HG03175 (cell line): Measurements from ENCODE around the gene PLCB3.

Source experiments
- ATAC-seq: cut with Tn5 transposase; IDR thresholded peaks from one replicate; pipeline ENCODE4 v1.9.1; 2021; ENCODE audit warnings: mild to moderate bottlenecking, moderate library complexity; ENCODE audit not compliant: unreplicated experiment

The PLCB3 gene

DNA sequence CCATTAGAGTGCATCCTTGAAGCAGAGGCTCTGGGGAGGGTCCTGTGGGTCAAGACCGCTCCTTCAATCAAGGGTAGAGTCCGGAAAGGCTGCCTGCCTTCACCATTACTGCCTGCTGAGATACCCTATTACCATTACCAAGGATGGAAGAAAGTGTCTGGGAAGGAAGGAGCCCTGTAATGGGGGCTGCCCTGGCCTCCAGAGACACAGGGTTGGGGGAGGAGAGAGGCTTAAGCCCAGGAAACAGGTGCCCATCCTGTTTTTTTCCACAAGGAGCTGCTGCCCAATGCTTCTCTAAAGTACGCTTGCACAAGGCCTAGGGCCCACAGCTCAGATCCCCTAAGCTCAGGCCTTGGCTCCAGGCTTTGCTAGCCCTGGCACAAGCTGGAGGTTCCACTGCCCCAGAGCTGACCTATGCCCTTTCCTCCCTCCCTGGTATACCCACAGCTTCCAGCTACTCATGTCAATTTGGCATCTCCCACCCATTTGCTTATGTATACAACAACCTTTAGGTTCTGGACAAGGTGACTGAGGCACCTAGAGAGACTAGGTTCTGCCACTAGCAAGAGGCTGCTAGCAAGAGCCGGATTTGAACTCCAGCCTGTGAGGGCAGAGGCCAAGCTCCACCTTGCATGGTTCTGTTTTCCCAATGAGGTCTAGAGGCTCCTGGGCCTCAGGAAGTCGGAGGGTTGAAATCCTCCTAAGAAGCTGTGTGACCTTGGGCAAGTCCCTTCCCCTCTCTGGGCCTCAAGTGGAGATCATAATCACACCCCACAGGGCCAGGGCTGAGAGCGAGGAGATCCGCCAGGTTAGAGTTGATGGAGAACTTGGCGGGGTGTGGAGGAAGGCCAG lies 1.5 kb upstream of the PLCB3 start:
- ATAC-seq, result no peak

DNA sequence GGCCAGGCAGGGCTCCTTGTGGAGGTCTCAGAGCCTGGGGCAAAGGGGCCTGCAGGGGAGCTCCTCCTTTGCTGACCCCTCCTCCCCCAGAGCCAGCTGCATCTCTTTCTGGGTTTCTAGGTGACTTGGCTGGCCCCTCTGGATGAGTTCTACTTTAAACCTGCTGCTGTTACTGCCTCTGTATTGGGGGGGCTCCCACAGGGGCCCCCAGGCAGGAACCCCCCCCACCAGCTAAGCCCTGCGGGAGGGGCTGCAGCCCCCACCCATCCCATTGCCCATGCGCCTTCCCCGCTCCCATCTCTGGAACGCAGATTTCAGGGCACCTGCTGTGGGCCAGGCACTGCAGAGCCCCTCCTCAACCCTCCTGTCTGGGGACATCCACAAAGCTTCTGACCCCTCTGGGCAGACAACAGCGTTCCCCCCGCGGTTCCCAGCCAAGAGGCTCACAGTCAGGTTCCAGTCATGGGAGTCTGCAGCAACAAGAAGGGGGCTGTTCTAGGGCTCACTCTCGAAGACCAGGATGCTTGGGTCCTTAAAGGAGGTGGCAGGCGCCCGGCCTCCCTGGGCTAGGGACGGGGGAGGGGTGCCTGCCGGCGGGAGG lies 815 bp upstream of the PLCB3 start:
- ATAC-seq, result no peak

DNA sequence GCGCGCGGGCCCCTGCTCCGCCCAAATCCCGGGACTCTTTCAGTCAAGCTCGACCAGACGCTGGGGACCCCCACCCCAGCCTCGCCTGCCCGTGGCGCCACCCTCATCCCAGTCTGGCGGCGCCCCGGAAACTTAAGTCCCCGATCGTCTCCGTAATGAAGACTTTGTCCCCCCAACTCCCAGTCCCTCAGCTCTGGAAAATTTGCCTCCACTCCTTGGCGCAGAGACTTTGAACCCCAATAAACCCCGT lies 348 bp downstream of the PLCB3 start:
- no peak for ATAC-seq

DNA sequence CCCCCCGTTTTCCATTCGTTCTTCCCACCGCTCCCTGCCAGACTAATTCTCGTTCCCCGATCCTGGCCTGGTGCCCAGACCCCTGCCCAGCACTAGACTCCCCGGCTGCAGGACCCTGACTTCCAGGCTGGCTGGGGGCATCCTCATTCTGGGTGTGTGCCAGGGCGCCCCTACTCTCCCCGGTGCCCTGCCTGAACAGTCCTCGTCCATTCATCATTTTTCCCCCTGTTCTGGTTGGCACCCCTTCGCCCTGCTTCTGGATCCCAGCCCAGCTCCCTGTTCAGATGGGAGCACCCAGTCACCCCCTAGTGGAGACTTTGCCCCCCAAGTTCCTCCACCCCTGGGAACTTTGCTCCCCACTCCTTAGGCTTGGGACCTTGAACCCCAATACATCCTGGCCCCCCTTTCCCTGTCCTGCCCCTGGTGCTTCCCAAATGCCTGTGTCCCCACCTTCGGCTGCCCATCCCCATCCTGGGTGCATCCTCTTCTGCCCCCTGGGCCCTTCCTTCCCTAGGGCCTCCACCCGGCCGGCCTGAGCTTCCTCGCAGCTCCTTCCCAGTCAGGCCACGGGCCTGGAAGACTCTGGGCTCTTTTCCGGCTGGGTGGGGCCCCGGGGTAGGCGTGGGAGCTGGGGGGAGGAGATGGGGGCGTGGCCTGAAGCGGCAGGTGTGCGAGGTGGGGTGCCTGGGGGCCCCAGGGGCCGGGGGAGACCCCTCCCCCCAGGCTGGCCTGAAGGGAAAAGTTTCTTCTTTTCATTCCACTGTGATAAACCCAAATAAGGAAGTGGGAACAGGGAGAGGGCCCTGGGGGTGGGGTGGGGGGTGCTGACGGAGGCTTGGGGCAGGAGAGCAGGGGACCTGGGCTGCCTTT lies 908 bp downstream of the PLCB3 start:
- ATAC-seq, result no peak

DNA sequence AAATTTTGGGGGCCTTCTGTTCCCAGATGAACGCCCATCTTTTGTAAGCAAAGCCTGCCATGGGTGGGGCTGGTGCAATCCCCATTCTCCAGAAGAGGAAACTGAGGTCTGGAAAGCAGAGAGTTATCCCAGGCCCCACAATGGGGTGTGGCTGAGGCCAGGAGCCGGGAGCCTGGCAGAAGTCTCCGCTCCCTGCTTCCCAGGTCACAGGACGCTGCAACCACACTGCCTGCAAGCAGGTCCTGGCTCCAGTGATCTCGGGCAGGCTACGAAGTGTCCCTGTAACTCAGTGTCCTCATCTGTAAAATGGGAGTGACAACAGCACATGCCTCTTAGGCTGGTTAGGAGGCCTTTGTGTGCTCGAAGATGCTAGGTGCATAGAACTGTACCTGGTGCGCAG lies 1.7 kb downstream of the PLCB3 start:
- no peak for ATAC-seq

DNA sequence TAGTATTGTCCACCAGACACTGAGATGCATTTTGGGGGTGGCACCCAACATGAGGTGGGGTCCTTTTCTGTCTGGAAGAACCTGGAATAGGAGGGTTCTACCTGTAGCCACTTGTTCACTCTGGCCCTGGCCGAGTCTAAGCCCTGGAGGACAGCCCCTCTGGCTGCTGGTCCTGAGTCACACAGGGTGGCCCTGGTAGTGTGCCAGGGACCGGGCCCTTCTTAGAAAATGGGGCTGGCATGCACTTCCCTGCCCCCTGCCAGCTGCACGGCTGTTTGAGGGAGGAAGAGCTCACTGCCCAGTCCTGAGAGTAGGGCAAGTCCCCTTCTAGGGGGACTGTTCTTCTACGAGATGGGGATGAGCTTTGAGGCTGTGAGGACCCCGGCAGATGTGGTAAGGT lies 2.2 kb downstream of the PLCB3 start:
- ATAC-seq, result no peak

DNA sequence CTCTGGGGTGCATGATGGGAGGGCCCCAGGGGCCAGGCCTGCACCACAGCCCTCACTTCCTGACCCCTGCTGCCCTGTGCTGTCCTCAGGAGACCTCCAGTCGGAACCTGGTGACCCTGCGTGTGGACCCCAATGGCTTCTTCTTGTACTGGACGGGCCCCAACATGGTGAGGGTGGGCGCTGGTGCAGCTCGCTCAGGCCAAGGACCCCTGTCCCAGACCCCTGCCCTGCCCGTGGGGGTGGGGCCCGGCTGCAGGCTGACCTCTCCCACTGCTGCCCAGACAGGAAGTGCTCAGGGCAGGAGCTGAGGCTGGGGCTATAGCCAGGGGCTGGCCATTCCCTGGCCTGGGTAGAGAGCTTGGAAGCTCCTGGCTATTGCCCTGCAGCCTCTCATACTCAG lies 3.0 kb downstream of the PLCB3 start:
- ATAC-seq, result no peak

DNA sequence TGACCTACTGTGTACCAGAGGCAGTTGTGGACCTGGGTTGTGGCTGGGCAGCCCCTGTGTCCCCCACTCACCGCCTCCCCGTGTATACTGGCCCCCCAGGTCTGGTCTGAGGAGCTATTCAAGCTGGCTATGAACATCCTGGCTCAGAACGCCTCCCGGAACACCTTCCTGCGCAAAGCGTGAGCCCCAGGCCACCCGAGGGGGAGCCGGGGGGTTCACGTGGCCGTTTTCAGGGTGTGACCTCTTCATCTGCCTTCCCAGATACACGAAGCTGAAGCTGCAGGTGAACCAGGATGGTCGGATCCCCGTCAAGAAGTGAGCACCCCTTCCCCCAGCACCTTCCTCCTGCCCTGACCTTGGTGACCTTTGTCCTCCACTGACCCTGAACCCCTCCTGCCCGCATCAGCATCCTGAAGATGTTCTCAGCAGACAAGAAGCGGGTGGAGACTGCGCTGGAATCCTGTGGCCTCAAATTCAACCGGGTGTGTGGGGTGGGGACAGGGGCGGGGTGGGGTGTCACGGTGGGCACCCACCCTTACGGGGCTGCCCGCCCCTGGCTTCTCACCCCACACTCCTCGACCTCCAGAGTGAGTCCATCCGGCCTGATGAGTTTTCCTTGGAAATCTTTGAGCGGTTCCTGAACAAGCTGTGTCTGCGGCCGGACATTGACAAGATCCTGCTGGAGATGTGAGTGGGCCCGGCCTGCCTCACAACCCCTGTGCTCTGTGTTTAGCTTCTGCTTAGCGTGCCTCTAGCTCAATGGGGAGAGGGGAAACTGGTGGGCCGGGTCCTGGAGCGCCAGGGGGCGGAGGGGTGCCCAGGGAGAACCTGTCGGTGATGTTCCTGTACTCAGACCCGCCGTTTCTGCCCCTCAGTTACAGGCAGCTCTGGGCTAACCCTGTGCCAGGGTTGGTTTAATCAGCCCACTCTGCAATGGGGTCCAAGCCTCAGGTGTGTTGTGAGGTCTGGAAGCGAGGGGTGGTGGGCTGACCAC lies 4.1 kb downstream of the PLCB3 start:
- ATAC-seq, result no peak

DNA sequence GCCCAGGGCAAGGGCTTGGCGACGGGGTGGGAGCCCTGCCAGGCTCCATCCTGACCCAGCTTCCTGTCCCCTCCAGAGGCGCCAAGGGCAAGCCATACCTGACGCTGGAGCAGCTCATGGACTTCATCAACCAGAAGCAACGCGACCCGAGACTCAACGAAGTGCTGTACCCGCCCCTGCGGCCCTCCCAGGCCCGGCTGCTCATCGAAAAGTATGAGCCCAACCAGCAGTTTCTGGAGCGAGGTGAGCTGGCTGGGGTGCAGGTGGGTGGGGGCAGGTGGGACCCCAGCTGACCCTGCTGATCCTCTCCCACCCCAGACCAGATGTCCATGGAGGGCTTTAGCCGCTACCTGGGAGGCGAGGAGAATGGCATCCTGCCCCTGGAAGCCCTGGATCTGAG lies 5.0 kb downstream of the PLCB3 start:
- ATAC-seq, result no peak

DNA sequence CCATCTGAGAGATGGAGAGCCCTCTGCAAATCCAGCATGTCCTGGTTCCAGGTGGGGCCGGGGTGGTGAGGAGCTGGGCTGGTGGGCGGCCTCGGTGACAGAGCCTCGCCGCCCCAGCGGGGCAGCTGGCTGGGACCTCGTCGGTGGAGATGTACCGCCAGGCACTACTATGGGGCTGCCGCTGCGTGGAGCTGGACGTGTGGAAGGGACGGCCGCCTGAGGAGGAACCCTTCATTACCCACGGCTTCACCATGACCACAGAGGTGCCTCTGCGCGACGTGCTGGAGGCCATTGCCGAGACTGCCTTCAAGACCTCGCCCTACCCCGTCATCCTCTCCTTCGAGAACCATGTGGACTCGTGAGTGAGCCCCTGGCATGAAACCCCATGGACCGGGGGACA lies 7.0 kb downstream of the PLCB3 start:
- no peak for ATAC-seq

DNA sequence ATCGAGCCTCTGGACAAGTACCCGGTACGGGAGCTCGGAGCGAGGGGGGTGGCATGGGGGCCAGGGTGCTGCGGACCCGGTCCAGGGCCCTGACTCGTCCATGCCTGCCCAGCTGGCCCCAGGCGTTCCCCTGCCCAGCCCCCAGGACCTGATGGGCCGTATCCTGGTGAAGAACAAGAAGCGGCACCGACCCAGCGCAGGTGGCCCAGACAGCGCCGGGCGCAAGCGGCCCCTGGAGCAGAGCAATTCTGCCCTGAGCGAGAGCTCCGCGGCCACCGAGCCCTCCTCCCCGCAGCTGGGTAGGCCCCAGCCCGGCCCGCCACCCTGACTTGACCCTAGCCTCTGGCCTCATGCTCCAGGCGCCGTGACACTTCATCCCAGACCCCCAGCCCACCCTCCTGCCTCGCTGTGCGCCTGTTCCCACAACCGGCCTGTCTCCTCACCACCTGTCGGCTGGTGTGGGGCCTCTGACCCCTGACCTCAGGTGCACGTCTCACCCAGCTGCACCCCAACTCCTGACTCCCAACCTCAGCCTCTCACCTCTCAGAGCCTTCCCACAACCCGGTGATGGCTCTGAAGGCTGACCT lies 7.7 kb downstream of the PLCB3 start:
- no peak for ATAC-seq

DNA sequence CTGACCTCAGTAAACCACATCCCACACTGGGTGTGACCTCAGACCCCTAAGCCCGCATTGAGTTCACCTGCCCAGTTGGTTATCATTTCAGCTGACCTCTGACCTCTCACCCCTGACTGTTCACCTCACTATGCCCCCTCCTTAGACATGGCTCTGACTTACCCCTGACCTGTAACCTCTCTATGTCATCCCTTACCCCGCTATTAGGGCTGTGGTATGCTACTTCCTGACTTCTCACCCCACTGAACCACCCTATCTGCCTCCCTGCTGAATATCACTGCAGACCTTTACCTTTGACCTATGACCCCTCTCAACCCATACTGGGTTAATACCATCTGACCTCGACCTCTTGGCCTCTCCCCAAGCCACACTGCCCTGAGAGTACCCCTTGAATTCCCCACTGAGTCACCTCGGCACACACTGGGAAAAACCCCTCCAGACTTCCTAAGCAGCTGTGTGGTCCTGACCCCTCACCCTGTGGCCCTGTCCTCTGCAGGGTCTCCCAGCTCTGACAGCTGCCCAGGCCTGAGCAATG lies 8.3 kb downstream of the PLCB3 start:
- ATAC-seq, result no peak

DNA sequence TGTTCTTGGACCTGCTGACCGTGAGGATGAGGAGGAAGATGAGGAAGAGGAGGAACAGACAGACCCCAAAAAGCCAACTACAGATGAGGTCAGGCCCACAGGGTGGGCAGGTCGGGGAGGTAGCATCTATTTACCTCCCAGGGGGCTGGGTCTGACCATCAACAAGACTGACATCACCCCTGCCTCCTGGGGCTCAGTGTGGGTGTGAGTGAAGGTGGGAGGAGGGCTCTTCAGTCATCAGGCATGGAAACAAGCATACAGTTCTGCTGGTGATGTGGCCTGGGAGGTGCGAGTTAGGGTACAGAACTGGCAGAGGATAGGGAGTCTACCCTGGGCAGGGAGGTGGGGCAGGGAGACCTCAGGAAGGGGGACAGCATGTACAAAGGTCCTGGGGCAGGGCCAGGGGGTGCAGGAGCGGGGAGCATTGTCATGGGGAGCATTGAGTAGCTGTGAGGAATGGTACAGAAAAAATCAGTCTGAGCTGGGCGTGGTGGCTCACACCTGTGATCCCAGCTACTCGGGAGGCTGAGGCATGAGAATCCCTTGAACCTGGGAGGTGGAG lies 8.9 kb downstream of the PLCB3 start:
- no peak for ATAC-seq

DNA sequence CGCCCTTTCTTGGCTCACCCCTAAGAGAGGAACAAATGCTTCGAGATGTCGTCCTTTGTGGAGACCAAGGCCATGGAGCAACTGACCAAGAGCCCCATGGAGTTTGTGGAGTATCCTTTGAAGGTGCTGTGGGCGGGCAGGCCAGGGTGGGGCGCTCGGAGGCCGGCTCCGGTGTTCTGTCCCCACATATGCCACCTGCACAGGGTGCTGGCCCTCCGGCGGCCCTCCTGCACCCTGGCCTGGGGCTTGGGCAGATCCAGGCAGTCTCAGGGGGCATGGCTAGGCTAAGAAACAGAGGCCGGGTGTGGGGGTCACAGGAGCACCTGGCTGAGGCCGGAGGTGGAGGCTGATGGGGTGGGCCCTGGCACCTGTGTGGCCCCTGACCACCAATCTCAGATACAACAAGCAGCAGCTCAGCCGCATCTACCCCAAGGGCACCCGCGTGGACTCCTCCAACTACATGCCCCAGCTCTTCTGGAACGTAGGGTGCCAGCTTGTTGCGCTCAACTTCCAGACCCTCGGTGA lies 10.3 kb downstream of the PLCB3 start:
- no peak for ATAC-seq

DNA sequence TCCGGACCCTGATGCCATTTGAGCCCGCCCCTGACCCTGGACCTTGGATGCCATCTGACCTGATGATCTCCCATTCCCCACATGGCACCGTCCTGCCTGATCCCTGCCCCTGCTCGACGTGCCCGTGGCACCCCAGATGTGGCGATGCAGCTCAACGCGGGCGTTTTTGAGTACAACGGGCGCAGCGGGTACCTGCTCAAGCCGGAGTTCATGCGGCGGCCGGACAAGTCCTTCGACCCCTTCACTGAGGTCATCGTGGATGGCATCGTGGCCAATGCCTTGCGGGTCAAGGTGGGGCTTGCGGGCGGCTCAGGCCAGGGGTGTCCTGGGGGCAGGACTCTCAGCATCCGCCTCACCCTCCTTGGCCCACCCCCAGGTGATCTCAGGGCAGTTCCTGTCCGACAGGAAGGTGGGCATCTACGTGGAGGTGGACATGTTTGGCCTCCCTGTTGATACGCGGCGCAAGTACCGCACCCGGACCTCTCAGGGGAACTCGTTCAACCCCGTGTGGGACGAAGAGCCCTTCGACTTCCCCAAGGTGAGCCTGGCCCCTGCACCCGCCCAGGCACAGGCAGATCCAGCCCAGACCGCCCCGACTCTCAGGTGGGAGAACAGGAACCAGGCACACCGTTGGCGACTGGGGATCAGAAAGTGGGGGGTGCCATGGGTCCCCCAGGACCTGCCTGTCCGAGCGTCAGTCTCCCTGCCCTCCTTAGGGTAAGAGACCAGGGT lies 11.1 kb downstream of the PLCB3 start:
- no peak for ATAC-seq

DNA sequence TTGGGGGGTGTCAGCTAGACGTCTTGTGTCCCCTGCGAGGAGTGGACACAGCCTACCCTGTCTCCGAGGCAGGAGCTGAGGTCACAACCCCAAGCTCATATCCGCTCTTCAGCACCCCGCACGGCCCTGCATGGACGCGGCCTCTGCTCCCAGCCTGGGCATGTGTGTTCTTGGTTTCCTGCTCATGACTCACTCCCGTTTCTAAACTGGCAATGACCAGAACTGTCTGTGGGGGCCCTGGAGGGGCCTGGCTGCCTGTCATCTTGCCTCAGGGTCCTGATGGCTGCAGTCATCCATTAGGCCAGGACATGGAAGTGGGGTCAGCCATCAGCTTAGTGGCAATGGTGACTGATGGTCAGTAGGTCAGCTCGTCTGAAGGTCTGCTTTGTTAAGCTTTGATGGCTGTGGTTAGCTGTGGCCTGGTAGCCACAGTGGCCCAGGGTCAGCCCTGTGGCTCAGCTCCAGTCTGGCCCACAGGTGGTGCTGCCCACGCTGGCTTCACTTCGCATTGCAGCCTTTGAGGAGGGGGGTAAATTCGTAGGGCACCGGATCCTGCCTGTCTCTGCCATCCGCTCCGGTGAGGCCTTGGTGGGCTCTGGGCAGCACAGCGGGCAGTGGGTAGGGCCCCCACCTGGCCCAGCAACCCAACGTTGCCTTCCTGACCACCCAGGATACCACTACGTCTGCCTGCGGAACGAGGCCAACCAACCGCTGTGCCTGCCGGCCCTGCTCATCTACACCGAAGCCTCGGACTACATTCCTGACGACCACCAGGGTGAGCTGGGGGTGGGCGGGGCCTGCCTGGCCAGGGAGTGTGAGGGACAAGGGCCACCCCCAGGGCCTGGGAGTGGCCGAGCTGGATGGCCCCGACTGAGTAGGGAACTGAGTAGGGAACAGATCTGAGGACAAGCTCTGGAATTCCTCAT lies 12.0 kb downstream of the PLCB3 start:
- ATAC-seq, result no peak

DNA sequence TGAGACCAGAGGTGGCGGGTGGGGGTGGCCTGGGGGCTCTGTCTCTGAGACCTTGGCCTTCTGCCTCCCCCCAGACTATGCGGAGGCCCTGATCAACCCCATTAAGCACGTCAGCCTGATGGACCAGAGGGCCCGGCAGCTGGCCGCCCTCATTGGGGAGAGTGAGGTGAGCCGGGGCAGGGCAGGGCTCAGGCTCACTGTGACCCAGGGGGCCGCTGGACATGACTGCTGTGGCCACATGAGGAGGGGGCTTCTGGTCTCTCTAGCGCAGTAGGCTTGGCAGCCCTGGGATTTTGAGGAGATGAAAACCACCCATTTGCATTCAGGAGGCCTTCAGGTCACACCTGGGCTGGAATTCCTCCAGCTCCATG lies 12.6 kb downstream of the PLCB3 start:
- no peak for ATAC-seq

DNA sequence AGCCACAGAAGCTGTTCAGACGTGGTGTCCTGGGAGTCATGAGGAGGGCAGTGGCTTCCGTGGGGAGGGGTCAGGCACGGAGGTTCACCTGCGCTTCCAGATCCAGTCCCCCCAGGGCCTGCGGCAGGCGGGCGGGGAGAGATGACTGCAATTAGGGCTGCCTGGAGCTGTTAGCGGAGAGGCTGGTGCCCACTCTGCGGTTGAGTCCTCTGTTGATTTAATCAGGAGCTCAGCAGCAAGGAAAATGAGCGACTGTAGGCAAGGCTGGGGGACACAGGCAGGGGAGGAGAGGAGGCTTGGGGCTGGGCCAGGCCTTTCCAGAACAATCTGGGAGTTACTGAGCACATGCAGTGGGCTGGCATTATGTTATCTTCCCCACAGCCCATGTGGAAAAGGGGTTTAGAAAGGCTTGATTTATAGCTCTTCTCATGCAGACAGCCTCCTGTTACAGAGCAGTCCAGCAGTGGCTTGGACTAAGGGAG lies 13.1 kb downstream of the PLCB3 start:
- no peak for ATAC-seq
